ENCODE measurements around the gene HOPX. TPM values are rescaled to one million over a fixed set of nuclear protein-coding genes. Genes with fewer than 3 reads are reported as not detected.
"Not testable (repeated sequence)": the region's sequence is repeated elsewhere in the genome, so short reads cannot be mapped to it uniquely, and the experiment has no call there.

HOPX gene
- total RNA-seq, 1 experiment from 2014 or later, result 224 TPM

DNA sequence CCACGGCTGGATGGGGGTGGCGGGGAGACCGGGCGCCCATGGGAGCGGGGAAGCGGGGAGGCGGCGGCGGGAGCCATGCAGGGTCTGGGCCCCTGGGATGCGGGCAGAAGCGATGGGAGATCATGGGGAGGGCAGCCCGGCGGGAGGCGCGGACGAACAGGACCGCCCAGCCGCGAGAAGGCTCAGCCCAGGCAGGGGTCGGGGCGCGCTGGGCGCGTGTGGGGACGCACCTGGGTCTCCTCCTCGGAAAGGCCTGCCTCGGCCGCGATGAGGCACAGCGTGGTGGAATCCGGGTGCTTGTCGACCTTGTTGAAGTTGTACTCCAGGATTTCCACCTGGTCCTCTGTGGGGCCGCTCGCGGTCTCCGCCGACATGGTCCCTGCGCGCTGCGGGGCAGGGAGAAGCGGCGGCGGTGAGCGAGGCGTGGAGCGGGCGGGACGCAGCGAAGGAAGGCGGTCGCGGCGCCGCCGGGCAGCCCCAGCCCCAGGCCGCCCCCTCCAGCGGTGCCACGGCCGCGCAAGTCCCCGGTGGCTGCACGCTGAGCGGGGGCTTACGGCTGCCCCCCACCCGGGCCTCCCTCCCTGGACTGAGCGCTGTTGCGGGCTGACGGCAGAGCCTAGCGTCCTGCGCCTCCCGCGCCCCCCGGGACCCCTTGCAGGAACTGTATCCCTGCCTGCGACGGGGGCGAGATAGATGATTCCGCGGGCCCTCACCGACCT, 25.3 kb downstream of the HOPX start:
- no peak for DNase-seq (ENCODE audit: extremely low read depth, low read depth)

DNA sequence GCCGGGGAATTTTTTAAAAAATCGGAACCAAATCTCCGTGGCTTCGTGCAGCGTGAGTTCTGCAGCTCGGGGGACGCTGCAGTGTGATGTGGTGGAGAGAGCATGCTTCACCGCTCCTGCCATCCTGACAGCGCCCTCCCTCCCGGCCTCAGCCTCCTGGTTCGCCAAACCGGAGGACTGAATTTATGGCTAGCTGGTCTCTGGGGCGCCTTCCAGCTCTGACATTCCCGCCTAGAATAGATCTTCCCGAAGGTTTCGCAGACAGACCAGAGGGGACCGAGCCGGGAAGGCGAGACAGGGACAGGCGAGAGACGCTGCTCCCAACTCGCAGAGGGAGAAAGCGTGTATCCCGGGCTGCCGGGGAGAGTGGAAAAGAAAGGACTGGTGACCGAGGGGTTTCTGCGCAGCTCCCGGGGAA, 25.9 kb downstream of the HOPX start:
- DNase-seq (ENCODE audit: extremely low read depth, low read depth), result no peak

DNA sequence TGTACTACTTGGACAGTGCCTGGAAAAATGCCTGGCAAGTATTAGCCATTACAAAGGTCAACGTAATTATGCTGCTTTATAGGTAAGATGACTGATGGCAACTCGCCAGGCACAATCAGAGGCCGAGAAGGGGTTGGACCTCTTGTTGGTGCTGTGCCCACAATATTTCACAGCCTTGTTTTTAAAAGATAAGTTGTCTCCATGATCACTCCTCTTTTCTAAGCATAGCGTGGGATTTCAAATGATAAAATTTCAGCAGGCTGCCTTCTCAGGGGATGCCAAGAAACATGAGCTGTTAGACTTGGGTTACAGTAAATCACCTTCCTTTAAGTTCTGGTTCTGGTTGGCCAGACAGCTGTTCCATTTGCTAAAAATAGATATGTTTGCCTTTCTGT, 26.9 kb downstream of the HOPX start:
- DNase-seq (ENCODE audit: extremely low read depth, low read depth), result no peak

DNA sequence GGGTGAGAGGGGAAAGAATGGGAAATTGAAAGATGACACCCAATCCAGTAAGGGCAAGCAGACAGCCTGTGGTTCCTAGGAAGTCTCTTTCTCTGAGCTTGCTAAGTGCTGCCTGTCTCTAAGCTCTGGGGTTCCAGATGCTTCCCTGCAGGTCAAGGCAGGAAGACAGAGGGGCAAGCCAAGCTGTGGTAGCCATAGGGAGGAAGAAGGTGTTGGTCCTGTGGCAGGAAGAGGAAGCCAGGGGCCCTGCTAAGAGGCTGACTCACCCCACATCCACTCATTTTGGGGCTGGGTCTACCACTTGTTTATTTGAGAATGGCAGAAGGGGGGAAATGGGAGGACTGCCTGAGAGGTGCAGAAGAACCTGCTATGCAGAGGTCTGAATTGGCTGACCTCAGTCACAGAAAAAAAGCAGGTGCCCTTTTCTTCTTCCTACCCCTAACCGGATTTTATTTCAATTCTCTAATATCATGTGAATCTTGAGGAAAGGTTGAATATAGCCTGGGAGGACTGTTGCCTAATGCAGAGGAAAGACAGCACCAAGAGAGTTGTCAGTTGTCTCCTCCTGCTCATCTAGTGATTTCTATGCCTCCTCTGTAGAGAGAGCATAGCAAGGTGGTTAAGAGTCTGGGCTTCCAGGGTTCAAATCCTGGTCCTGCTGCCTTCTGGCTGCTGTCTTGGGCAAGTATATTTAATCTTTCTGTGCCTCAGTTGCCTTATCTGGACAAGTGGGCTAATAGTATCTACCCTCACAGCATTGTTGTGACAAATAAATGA, 27.4 kb downstream of the HOPX start:
- no peak for DNase-seq (ENCODE audit: extremely low read depth, low read depth)

DNA sequence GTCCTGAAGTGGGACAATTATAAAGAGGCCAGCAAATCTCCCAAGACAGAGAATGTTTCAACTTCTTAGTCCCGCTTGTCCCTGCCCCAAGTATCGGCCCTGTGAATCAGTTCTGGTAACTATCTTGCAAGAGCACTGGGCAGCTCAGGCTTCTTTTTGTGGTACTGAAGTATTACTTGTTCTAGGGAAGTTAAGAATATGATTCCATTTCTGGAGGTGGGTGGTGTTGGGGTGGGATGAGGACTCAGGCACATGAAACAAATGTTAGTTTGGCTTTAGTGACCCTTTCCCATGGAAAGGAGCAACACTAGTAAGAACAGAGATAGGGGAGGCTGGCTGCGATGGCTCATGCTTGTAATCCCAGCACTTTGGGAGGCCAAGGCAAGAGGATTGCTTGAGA, 28.9 kb downstream of the HOPX start:
- no peak for DNase-seq (ENCODE audit: extremely low read depth, low read depth)

DNA sequence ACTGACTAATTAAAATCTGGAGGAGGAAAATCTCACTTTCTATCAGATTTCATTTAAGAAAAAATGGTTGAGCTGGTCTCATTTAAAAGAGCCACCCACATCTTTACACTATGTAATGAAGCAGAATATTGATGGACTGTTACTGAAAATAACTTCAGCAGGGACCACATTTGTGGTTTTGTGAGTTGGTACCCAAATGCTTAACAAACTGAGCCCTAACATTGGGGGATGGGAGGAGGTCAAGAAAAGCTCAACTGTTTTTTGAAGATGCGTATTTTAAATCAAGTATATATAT, 30.1 kb downstream of the HOPX start:
- no peak for DNase-seq (ENCODE audit: extremely low read depth, low read depth)

DNA sequence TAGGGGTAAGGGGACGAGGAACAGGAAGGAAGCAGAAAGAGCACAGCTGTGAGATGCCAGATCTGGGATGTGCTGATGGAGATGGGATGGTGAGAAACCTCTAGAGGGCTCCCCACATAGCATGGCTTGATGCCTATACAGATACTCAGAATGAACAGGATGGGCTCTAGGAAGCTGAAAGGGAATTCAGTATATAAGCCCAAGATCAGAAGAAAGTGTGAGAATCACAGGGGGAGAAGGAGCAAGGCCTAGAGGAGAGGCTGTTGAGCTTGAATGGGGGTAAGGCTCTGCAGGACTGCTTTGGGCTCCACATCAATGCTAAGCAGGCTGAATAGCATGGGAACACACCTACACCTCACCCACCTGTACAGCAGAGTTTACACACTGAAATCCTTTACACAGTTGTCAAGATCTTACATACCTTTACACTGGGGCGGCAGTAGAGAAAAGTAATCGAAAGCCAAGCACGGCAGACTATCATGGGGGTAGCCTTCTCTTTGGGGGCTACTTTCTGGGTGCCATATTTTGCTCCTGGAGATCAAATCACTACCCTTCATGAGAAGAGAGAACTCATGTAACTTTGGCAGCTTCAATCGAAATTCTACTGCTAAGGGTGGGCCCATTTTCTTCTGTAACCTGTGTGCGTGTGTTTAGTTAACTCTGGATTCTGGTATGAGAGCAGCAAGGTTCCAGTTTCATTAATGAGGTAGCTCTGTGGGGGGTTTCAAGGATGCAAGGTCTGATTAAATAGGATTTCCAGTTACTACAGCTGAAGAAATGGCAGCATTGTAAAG, 30.6 kb downstream of the HOPX start:
- no peak for DNase-seq (ENCODE audit: extremely low read depth, low read depth)

DNA sequence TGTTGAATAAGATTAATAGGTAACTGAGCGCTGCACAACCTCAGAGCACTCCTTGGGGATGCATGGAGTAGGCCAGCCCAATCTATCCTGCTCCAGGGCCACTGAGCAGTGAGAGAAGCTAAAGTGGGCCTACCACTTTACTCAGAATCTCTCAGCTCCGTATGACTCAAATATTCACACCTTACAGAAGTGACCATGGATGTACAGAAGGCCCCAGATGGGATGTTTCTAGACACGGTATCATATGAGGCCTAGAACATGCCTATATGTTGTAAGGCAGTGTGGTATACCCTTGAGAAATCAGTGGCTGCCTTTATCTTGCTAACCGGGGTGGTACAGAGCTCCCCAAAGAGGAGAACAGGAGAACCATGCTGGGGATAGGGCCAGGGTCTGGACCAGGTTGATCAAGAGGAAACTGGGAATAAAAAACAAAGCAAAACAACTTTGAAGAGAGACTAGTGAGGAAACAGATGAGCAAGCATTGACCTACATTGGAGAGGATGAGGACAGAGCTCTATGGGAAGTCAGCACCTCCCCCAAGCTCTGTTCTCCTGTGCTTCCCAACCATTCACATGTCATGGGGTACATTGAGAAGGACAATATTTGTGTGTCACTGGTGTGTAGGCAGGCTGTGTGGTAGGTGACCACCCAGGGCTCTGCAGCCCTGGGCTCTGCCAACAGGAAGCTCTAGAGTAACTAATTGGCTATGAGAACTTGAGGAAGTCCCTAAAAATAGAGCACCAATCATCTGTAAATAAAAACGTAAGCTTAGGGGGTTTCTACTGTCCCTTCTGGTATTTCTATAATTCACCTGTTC, 31.4 kb downstream of the HOPX start:
- no peak for DNase-seq (ENCODE audit: extremely low read depth, low read depth)

DNA sequence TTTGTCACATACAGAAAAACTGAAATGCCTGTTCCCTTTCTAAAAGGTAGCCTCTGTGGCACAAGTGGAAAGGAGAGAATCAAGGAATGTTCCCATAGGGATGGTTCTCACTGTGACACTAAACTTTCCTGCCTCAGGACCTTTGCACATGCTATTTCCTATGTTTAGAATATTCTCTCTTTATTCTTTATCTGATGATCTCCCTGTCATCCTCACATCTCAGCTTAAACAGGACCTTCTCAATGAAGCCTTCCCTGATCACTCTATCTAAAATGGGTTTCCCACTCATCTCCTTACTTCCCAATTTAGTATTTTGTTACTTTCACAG, 32.3 kb downstream of the HOPX start:
- DNase-seq (ENCODE audit: extremely low read depth, low read depth), result no peak

DNA sequence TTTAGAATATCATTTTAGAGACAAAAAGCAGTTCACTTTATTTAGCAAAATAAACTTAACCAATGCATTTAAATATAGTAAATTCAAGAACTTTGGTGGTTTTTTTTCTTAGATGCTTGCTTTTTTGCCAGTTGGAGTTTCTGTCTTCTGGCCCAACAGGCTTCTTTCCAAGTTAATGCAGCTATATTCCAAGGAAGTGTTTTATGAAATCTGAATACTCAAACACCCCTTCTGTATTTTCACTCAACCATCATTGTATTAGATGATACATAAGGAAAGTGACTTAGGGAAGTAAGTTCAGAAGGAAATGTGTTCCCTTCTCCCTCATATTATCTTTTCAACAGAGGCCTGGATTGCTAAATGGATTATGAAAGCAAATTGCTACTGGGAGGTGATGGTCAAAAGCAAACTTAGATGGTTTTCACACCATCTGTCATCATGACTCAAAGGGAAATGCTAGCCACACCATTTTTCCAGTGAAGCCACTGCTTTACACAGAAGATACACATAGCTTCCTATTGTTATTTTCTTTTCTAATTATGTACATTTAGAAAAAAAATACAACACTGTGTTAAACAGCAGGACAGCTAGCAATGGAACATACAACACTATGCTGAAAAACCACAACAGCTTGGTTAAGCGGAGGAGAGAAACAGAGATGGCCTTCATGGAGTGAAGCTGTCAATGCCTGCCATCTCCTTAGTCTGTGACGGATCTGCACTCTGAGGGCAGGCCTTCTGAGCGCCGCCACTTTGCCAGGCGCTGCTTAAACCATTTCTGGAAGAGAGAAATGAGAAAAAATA, 32.9 kb downstream of the HOPX start:
- DNase-seq (ENCODE audit: extremely low read depth, low read depth), result no peak

DNA sequence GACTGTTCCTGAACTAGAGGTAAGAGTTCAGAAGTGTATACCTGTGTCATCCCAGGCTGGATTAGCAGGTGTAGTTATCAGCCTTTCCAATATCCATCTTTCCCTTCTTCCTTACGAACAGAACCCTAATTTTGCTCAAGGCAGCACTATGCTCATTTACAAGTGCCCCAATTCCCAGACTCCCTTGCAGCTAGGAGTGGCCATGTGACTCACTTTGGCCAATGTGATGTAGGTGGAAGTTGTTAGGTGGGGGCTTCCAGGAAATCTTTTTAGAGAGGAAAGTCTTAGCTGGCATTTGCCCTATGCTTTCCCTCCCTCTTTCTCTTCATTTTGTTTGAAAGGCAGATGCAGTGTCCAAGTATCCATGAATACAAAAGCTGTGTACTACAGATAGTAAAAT, 34.8 kb downstream of the HOPX start:
- no peak for DNase-seq (ENCODE audit: extremely low read depth, low read depth)

DNA sequence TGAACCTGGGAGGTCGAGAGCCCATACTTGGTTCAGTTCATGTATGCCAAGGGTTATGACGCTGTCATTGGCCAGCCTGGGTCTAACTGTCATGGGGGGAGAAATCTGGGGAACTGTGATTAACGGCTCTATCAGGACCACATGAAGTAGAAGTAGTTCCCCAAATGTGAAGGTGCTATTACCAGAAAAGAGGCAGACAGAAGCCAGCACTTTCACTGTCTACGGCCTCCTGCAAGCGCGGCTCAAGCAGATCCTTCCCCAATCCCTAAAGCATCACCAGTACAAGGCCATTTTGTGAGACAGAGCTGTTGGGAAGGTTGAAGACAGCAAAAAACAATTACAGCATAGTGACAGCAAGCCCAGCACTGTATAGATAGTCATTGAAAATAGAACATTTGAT, 37.5 kb downstream of the HOPX start:
- DNase-seq (ENCODE audit: extremely low read depth, low read depth), result no peak

DNA sequence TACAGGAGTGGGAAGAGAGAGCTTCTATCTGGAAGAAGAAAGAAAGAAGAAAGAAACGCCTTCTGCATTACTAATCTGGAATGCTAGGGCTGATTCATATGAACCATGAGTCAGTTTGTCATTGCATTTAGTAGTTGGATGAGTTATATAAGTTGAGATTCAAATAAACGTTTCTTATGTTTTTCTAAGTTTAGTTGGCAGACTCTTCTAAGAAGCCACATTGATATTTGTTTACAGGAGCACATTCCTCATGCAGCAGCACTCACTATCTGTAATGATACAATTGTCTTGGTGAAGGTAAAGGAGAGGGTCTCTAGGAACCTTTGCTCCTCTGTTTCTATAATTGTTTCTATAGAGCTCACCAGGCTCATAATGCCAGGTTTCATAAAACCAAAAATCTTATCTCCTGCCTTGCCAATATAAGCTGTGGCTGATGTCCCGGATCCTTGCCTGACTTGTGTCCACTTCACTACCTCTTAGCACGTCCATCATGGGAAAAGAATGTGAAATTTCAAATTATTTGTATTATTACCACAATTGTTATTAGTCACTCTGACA, 39.5 kb downstream of the HOPX start:
- peak; percentile 52 for DNase-seq (ENCODE audit: extremely low read depth, low read depth)

DNA sequence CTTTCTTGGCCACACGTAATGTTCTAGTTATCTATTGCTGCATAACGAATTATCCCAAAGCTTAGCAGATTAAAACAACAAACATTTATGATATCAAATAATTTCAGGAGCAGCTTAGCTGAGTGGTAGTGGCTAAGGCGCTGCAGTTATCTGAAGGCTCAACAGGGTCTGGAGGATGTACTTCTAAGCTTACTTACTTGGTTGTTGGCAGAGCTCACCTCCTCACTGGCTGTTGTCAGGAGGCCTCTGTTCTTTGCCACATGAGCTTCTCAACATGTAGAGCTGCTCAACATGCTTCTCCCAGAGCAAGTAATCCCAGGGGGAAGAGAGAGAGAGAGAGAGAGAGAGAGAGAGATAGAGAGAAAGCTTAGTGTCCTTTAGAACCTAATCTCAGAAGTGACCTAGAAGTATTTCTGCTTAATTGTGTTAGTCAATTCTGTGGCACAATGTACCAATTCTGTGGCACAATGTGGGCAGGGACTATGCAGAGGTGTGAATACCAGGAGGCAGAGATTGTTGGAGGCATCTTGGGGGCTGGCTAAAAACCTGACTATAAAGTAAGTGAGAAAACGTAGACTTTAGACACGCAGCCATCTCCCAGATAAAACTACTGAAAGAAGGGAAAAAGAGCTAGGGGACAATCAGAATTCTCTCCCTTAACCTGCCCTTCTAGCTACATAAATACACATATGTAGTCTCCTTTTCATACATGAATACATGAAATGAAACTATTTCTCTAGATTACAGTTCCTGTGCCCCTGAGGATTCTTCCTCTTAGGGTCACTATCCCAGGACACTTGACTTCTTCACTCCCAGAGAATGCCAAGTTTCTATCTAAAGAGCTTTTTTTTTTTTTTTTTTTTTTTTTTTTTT, 40.2 kb downstream of the HOPX start:
- DNase-seq (ENCODE audit: extremely low read depth, low read depth), result no peak

DNA sequence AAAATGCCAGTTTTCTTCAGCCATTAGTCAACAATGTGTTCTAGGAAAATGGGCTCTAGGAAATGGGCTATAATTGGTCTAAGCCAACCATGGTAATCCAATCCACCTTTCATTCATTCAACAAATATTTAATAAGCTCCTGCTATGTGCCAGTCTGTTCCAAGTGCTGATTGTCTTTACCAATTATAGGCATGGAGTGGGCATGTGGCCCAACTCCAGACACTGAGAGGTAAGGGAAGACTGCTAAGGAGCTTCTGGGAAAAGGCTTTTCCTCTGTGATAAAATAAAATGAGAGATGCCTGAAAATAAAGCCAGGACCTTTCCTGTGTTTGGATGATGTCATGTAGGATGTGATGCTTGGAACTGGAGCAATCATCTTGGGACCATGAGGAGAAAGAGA, 43.3 kb downstream of the HOPX start:
- DNase-seq (ENCODE audit: extremely low read depth, low read depth), result no peak

DNA sequence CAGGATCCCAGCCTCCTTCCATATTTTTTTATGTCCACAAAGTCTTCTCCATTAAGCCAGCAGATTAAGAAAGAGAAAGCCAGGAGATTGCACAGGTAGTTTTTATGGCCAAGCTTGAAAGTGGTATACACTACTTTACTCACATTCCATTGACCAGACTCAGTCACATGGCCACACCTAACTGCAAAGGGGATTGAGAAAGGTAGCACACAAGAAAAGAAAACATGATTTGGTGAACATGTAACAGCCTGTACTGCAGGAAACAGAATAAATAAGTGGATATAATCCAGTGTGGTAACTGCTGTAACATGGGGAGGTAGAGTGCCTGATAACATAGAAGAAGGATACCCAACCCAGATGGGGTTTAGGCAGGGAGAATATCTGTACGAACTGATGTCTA, 43.9 kb downstream of the HOPX start:
- no peak for DNase-seq (ENCODE audit: extremely low read depth, low read depth)

DNA sequence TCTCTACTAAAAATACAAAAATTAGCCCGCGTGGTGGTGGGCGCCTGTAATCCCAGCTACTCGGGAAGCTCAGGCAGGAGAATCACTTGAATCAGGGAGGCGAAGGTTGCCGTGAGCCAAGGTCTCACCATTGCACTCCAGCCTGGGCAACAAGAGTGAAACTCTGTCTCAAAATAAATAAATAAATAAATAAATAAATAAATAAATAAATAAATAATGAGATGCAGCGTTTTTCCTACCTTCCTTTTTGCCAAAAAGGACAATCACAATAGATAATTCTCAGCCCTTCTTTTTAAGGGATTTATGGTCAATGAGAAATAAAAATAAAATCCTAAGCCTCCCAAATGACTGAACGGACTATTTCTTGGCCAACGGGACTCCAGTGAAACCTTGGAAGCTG, 46.1 kb downstream of the HOPX start:
- DNase-seq (ENCODE audit: extremely low read depth, low read depth), result not testable (repeated sequence)

DNA sequence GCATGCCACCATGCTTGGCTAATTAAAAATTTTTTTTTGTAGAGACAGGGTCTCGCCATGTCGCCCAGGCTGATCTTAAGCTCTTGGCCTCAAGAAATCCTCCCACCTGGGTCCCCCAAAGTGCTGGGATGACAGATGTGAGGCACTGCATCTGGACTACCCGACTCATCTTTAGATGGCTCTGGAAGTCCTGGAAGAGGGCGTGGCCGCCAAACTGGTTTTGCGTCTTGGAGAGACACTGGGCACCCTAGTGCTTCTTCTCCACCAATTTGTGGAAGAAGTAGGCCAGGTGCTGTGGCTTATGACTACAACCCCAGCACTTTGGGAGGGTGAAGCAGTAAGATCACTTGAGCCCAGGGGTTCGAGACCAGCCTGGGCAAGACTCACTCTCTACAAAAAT, 47.6 kb downstream of the HOPX start:
- no peak for DNase-seq (ENCODE audit: extremely low read depth, low read depth)

All from NCI-H460 (cell line).